Thyroid gland (tissue), 4 donors: Measurements from ENCODE around the gene ADCY3. TPM values are rescaled to one million over a fixed set of nuclear protein-coding genes. Genes with fewer than 3 reads are reported as not detected.

Experiments
- DNase-seq, 2 donors: peaks; one replicate each; pipeline ENCODE4 v3.0.0-alpha.2; 2019
- H3K27ac ChIP-seq, 3 donors: fragments of 200-600 bp; sonication (generic); 1 replicate in 2 of 3; 2 replicates in 1 of 3; pipeline ENCODE4 v1.5.1; 2016 to 2019; ENCODE audit warnings: mild to moderate bottlenecking in 1 of 3, moderate library complexity in 1 of 3
- H3K27me3 ChIP-seq: fragments of 200-600 bp; sonication (generic); one replicate; pipeline ENCODE4 v1.5.1; 2019
- H3K36me3 ChIP-seq, 2 donors: fragments of 200-600 bp; sonication (generic); one replicate each; pipeline ENCODE4 v1.5.1; 2016 to 2019
- H3K4me1 ChIP-seq, 2 donors: fragments of 200-600 bp; sonication (generic); one replicate each; pipeline ENCODE4 v1.5.1; 2017 to 2019
- H3K4me3 ChIP-seq, 3 donors: fragments of 200-600 bp; sonication (generic); replicated peaks in 1 of 3; 1 replicate in 2 of 3; 2 replicates in 1 of 3; pipeline ENCODE4 v1.5.1; 2016; ENCODE audit warnings: mild to moderate bottlenecking in 1 of 3
- H3K9me3 ChIP-seq: fragments of 200-600 bp; sonication (generic); one replicate; pipeline ENCODE4 v1.5.1; 2017
- CTCF ChIP-seq, 6 experiments: fragments of 200-600 bp in 3 of 6; fragments of 450-650 bp in 3 of 6; sonication (generic) in 3 of 6; IDR thresholded peaks; one replicate each; pipeline ENCODE4 v1.5.1; 2016 to 2019; ENCODE audit warnings: antibody characterized with exemption in 6 of 6, mild to moderate bottlenecking in 2 of 6, inconsistent platforms in 1 of 6, moderate library complexity in 1 of 6
- POLR2A ChIP-seq, 2 donors: fragments of 450-650 bp; IDR thresholded peaks; one replicate each; pipeline ENCODE4 v1.6.1; 2017; ENCODE audit warnings: antibody characterized with exemption in 2 of 2, mild to moderate bottlenecking in 2 of 2, moderate library complexity in 1 of 2
- WGBS, 2 donors: methylation state at CpG; one replicate each; pipeline ENCODE4 v1.1.5; 2017; 5-methylcytosine and 5-hydroxymethylcytosine counted together
- intact Hi-C: fragments of 100-400 bp; cut with DNase I; formaldehyde crosslinking; loops from one replicate; pipeline ENCODE4 v1.15.1; 2023
- total RNA-seq, 4 donors: library from RNA; depleted of rRNA; stranded (reverse); fragments of >200 nt; gene quantifications; one replicate each; pipeline ENCODE4 v1.2.3, GENCODE V29; 2016

ADCY3 gene
- total RNA-seq, 4 donors from 2014 or later, result 17.5 to 38.7 (median 29.2) TPM

GRCh38 chr2:24853996-24854395 is 66.0 kb downstream of the ADCY3 start:
- intact Hi-C loops, result no loop called here
- Histone ChIP-seq H3K9me3 (no peaks in the 10 kb centered on the region), H3K36me3 (no peaks in the 10 kb centered on the region), H3K4me3 (no peak overlapping the region), H3K27ac (peak overlapping the region in 1 of 3 donors; percentile 30), H3K27me3 (no peaks in the 10 kb centered on the region), H3K4me1 (peaks cover 6 to 26% of the 10 kb centered on the region in 2 donors)
- no peak for DNase-seq
- 83 to 86% methylated on average over 3 of the region's 3 CpGs for WGBS, 2 donors
- no peak for TF ChIP-seq POLR2A (IDR thresholded peaks at IDR 0.05)
- no peak for TF ChIP-seq CTCF (IDR thresholded peaks at IDR 0.05)

GRCh38 chr2:24853046-24853445 is 67.0 kb downstream of the ADCY3 start:
- H3K4me1 ChIP-seq, result peaks cover 6 to 26% of the 10 kb centered on the region in 2 donors
- no peaks in the 10 kb centered on the region for H3K36me3 ChIP-seq
- TF ChIP-seq POLR2A (IDR thresholded peaks at IDR 0.05), result no peak
- TF ChIP-seq CTCF (IDR thresholded peaks at IDR 0.05), result no peak
- no peak overlapping the region for H3K27ac ChIP-seq
- H3K9me3 ChIP-seq, result no peaks in the 10 kb centered on the region
- 96 to 99% methylated on average over 9 of the region's 9 CpGs for WGBS, 2 donors
- H3K27me3 ChIP-seq, result no peaks in the 10 kb centered on the region
- no peak for DNase-seq
- intact Hi-C loops, result no loop called here
- no peak overlapping the region for H3K4me3 ChIP-seq

GRCh38 chr2:24852431-24853020 is 67.5 kb downstream of the ADCY3 start:
- TF ChIP-seq POLR2A (IDR thresholded peaks at IDR 0.05) (no peak), CTCF (IDR thresholded peaks at IDR 0.05) (no peak)
- peak; percentile 88 to 92 for DNase-seq
- H3K27ac ChIP-seq, result peak overlapping the region in 1 of 3 donors; percentile 10
- peaks cover 6 to 24% of the 10 kb centered on the region in 2 donors for H3K4me1 ChIP-seq
- H3K27me3 ChIP-seq, result no peaks in the 10 kb centered on the region
- no peaks in the 10 kb centered on the region for H3K9me3 ChIP-seq
- no peaks in the 10 kb centered on the region for H3K36me3 ChIP-seq
- intact Hi-C loops, result no loop called here
- WGBS, 2 donors, result 11 to 44% methylated on average over 3 to 18 of the region's 23 CpGs
- no peak overlapping the region for H3K4me3 ChIP-seq

GRCh38 chr2:24852026-24852425 is 68.0 kb downstream of the ADCY3 start:
- no peak for TF ChIP-seq CTCF (IDR thresholded peaks at IDR 0.05)
- TF ChIP-seq POLR2A (IDR thresholded peaks at IDR 0.05), result no peak
- no peak for DNase-seq
- intact Hi-C loops, result no loop called here
- 87 to 94% methylated on average over 5 to 10 of the region's 13 CpGs for WGBS, 2 donors
- Histone ChIP-seq H3K36me3 (no peaks in the 10 kb centered on the region), H3K4me1 (peaks cover 6 to 19% of the 10 kb centered on the region in 2 donors), H3K4me3 (no peak overlapping the region), H3K27ac (no peak overlapping the region), H3K27me3 (no peaks in the 10 kb centered on the region), H3K9me3 (no peaks in the 10 kb centered on the region)

- Histone ChIP-seq H3K27ac (no peak overlapping the region), H3K9me3 (no peaks in the 10 kb centered on the region), H3K27me3 (no peaks in the 10 kb centered on the region), H3K4me3 (no peak overlapping the region), H3K36me3 (no peaks in the 10 kb centered on the region), H3K4me1 (peaks cover 6 to 9% of the 10 kb centered on the region in 2 donors)
- TF ChIP-seq CTCF (IDR thresholded peaks at IDR 0.05) (no peak), POLR2A (IDR thresholded peaks at IDR 0.05) (no peak)
- WGBS, 2 donors, result 79 to 83% methylated on average over 7 of the region's 7 CpGs
- DNase-seq, result no peak
- intact Hi-C loops, result no loop called here
Measured at GRCh38 chr2:24850944-24851343, 69.1 kb downstream of the ADCY3 start.
